ENCODE measurements around the gene GNAS.

Gene GNAS

GRCh38 chr20:58864346-58864745 is 11.8 kb downstream of the GNAS start:
- TF ChIP-seq CTCF (conservative IDR thresholded peaks at IDR 0.05; ENCODE audit: low read depth, low read length) = peak; percentile 14
- H3K4me3 ChIP-seq (ENCODE audit: low read depth, low read length) = no peak overlapping the region

GRCh38 chr20:58865843-58866242 is 13.3 kb downstream of the GNAS start:
- no peak for DNase-seq (ENCODE audit: low read depth)
- H3K4me3 ChIP-seq (ENCODE audit: low read depth, low read length) = no peak overlapping the region
- TF ChIP-seq CTCF (conservative IDR thresholded peaks at IDR 0.05; ENCODE audit: low read depth, low read length) = no peak

More at GRCh38 chr20:58864346-58864745, 11.8 kb downstream of the GNAS start:
- DNase-seq (ENCODE audit: low read depth) = no peak

- no peak for DNase-seq (ENCODE audit: low read depth)
- TF ChIP-seq CTCF (conservative IDR thresholded peaks at IDR 0.05; ENCODE audit: low read depth, low read length) = no peak
- H3K4me3 ChIP-seq (ENCODE audit: low read depth, low read length) = no peak overlapping the region
Measured at GRCh38 chr20:58867211-58867610, 14.7 kb downstream of the GNAS start.

- TF ChIP-seq CTCF (conservative IDR thresholded peaks at IDR 0.05; ENCODE audit: low read depth, low read length) = peak; percentile 69
- peak; percentile 49 for DNase-seq (ENCODE audit: low read depth)
- H3K4me3 ChIP-seq (ENCODE audit: low read depth, low read length) = no peak overlapping the region
Measured at GRCh38 chr20:58868795-58869194, 16.3 kb downstream of the GNAS start.

- peak; percentile 4 for TF ChIP-seq CTCF (conservative IDR thresholded peaks at IDR 0.05; ENCODE audit: low read depth, low read length)
- DNase-seq (ENCODE audit: low read depth) = no peak
- H3K4me3 ChIP-seq (ENCODE audit: low read depth, low read length) = no peak overlapping the region
Measured at GRCh38 chr20:58869662-58870227, 17.2 kb downstream of the GNAS start.

- peak; percentile 60 for DNase-seq (ENCODE audit: low read depth)
- H3K4me3 ChIP-seq (ENCODE audit: low read depth, low read length) = no peak overlapping the region
- TF ChIP-seq CTCF (conservative IDR thresholded peaks at IDR 0.05; ENCODE audit: low read depth, low read length) = peak; percentile 97
Measured at GRCh38 chr20:58870293-58871014, 17.9 kb downstream of the GNAS start.

Measured in choroid plexus epithelial cell (primary cell).